HG03196 (cell line): ENCODE results near the gene OCLN.
"Not testable (repeated sequence)": the region's sequence is repeated elsewhere in the genome, so short reads cannot be mapped to it uniquely, and the experiment has no call there.

Source experiments
- ATAC-seq: cut with Tn5 transposase; IDR thresholded peaks from one replicate; pipeline ENCODE4 v1.9.1; 2021; ENCODE audit not compliant: unreplicated experiment

OCLN gene

DNA sequence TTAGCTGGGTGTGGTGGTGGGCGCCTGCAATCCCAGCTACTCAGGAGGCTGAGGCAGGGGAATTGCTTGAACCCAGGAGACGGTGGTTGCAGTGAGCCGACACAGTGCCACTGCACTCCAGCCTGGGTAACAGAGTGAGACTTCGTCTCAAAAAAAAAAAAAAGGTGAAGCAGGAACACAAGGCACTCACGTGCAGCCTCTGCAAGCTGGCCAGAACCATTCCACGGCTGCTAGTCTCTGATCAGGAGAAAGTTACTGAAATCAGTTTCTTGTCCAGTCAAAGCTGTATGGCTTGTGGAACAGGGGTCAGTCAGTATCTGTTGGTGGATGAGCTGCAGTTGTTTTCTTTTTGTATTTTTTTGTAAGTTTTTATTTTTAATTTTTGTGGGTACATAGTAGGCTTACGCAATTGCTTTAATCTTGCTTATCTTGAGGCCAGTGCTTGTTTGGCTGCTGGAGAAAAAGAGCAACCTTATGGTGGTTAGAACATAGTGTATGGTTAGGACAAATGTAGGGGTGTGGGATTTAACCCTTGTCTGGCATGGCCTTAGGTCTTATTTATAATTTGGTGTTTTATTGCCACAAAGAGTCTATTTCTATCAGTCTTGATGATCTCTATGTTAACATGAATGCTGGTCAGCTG lies 34.7 kb downstream of the OCLN start:
- no peak for ATAC-seq

- no peak for ATAC-seq
Measured at GRCh38 chr5:69528035-69528434, 35.4 kb downstream of the OCLN start.

DNA sequence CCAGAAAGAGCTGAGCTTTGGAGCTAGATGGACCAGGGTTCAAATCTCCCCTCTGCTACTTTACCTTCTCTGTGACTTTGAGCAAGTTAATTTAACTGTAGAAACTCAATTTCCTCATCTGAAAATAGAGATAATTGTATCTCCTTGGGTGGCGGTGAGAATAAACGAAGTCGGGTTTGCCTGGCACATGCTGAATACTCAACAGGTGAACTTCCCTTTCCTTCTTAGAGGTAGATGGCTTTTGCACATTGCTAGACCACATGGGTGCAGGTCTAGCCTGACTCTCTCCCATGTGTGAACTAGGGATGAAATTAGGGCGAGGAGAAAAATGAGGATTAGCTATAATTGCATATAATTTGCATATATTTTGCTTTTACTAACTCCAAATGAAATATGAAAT lies 36.0 kb downstream of the OCLN start:
- no peak for ATAC-seq

- no peak for ATAC-seq
Measured at GRCh38 chr5:69530561-69531405, 38.2 kb downstream of the OCLN start.

DNA sequence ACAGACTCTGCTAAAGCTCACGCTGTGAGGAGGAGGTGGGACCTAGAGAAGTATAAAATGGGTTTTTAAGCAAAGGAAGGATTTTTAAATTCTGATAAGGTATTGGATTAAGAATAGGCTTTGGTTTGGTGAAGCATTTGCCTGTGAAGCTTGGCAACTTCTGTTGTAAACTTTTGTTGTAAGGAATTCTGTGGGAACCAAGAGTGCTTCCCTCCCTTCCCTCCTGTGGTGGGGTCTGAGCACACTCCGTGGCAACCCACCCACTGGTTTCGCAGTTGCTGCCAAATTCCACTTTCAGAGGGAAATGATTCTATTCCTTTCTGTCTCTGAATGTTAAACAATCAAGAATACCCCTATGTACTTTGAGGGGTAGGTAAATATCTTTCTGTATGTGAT lies 38.8 kb downstream of the OCLN start:
- ATAC-seq: no peak

DNA sequence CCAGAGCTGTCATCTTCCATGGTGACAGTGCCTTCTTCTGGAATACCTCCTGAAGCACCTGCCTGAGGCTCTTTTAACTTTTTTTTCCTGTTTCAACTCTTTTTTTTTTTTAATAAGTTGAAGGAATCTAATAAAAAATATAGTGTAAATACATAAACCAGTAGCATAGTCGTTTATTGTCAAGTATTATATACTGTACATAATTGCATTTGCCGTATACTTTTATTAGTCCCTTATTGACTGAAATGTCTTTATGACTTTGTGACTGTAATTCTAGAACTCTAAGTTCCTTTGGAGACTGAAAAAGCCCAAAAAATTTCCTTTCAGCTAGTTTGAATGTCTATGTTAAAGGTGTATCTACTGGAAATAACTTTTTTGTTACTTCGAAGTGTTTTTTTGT lies 45.3 kb downstream of the OCLN start:
- ATAC-seq: not testable (repeated sequence)

DNA sequence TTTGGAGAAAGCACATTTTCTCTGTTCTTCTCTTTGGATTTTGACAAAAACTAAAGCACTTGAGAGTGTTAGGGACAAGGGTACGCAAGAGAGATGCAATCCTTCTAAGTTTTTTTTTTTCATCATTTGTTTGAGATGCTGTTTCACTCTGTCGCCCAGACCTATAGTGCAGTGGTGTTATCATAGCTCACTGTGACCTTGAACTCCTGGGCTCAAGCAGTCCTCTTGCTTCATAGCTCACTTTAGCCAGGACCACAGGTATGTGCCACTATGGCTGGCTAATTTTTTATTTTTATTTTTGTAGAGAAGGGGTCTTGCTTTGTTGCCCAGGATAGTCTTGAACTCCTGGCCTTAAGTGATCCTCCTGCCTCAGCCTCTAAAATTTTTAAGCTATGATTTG lies 46.1 kb downstream of the OCLN start:
- not testable (repeated sequence) for ATAC-seq

DNA sequence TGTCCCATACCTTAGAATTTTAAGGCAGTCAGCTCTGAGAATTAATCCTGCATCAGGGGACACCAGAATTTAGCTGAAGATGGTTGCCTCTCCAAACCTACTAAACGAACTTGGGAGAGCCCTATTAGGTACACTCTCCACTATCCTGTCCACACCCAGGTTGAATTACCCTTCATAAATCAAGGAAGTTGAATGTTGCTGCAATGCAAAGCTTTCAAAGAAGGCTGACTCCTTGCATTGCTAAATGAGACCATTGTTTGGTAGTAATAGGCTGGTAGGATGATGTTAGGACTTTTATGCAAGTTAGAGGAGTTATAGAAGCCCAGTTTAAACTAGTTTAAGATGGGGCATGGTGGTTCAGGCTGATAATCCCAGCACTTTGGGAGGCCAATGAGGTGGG lies 48.8 kb downstream of the OCLN start:
- ATAC-seq: not testable (repeated sequence)

DNA sequence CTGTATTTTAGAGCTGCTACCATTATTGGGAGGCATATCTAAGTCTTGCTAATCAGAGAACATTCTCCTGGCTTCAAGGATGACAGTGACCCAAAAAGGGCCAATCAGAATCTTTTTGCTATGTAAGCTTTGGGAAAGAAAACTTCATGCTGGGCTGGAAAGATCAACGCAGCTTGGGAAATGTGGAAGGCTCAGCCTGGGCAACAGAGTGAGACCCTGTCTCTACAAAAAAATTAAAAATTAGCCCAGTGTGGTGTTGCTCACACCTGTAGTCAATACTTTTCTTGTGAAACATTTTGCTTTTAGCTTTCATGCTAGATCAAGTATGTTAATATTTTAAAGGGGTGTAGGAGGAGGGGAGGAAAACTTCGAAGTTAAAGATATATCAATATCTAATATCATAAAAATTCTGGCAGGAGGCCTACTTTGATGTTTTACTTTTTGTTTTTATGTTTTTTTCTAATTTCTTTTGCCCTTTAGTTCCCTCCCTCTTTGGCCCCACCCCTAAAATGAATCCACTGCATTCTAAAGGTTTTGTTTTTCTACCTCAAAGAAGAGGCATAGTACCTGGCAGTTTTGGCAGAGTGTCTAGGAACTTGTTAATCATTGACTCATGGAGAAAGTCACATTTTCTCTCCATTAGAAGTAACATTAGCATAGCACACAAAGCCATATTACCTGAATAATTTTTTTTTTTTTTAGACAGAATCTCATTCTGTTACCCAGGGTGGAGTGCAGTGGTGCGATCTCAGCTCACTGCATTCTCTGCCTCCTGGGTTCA lies 50.4 kb downstream of the OCLN start:
- not testable (repeated sequence) for ATAC-seq

DNA sequence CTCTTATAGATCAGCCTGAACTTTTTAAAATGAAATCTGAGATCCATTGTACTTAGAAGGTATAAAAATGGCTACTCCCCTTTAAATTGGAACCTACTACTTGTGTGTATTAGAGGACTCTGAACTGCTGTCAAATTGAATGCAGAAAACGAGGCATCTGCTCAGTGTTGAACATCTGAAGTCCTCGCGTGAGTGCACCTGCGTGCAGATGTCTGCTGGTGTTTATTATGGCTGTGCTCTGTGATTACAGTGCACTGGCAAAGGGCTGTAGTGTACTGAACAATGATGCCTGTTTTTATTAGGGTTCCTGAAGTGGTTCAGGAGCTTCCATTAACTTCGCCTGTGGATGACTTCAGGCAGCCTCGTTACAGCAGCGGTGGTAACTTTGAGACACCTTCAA lies 52.0 kb downstream of the OCLN start:
- ATAC-seq: not testable (repeated sequence)

- peak; percentile 99 for ATAC-seq
Measured at GRCh38 chr5:69559908-69560330, 67.3 kb downstream of the OCLN start, which contains the start of gene GTF2H2C. GTF2H2C (plus strand) TSS chr5:69560191; CDS start chr5:69565133, 4,942 bp downstream.

DNA sequence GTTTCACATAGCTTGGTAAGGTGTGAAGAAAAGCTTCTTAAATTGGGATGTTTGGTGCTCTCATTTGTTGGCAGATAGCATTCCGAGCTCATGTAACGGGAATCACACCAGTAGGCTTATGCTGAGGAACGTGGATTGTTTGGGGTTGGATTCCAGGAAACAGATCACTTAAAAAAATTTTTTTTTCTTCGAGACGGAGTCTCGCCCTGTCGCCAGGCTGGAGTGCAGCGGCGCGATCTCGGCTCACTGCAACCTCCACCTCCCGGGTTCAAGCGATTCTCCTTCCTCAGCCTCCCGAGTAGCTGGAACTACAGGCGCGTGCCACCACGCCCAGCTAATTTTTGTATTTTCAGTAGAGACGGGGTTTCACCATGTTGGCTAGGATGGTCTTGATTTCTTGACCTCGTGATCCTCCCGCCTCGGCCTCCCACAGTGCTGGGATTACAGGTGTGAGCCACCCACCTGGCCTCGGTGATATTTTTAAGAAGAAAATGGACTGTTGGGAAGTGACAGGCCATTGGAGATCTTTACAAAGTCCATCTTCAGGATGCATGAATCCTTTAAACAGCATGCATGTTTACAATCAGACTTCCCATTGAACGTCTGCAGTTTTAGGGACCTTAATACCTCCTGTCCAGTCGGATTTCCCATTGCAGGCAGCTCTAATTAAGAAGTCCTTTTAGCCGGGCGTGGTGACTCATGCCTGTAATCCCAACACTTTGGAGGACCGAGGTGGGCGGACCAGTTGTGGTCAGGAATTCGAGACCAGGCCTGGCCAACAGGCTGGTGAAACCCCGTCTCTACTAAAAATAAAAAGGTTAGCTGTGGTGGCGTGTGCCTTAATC lies 68.2 kb downstream of the OCLN start:
- not testable (repeated sequence) for ATAC-seq

- ATAC-seq: not testable (repeated sequence)
Measured at GRCh38 chr5:69566172-69566571, 73.6 kb downstream of the OCLN start.

- ATAC-seq: not testable (repeated sequence)
Measured at GRCh38 chr5:69568072-69568471, 75.5 kb downstream of the OCLN start.

GRCh38 chr5:69583356-69583755 lies 90.8 kb downstream of the OCLN start:
- not testable (repeated sequence) for ATAC-seq

GRCh38 chr5:69596114-69596840 lies 103.7 kb downstream of the OCLN start:
- not testable (repeated sequence) for ATAC-seq

GRCh38 chr5:69601947-69602346 lies 109.4 kb downstream of the OCLN start:
- not testable (repeated sequence) for ATAC-seq

DNA sequence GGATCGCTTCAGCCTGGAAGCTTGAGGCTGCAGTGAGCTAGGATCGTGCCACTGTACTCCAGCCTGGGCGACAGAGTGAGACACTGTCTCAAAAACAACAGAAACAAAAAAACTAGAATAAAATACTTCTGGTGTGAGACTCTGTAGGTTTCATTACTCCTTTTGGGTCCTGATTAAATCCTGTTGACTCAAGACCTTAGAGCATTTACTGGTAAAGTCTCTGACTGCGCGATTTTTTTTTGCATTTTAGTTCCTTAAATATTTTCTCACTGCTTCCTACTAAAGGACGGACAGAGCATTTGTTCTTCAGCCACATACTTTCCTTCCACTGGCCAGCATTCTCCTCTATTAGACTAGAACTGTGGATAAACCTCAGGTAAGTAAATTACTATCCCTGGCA lies 114.2 kb downstream of the OCLN start:
- not testable (repeated sequence) for ATAC-seq
